Activated T-helper 2 cell treated with anti-CD3 and anti-CD28 coated beads, Interferon-gamma antibody, Interleukin-2, Interleukin-4, amounts not matched to agents 10 μg/mL and 5 μg/mL and 100 μg/mL, durations not matched to agents 14 hours and 24 hours and 36 hours (primary cell): ENCODE measurements around the gene MTMR1. TPM values are rescaled to one million over a fixed set of nuclear protein-coding genes. Genes with fewer than 3 reads are reported as not detected.
A peak's percentile ranks its signal among the peaks of the same experiment; 100 is the strongest.

Source experiments
- DNase-seq: peaks from one replicate; pipeline ENCODE4 v3.0.0; 2021; ENCODE audit warnings: low spot score
- H3K27ac Mint-ChIP-seq: one replicate; pipeline ENCODE4 v1.8.0; 2021; ENCODE audit warnings: mixed read lengths
- H3K27me3 Mint-ChIP-seq: one replicate; pipeline ENCODE4 v1.8.0; 2021; ENCODE audit warnings: low read depth, mixed read lengths
- H3K36me3 Mint-ChIP-seq: one replicate; pipeline ENCODE4 v1.8.0; 2021; ENCODE audit warnings: low read depth, mixed read lengths
- H3K4me1 Mint-ChIP-seq: one replicate; pipeline ENCODE4 v1.8.0; 2021; ENCODE audit warnings: low read depth, mixed read lengths
- H3K4me3 Mint-ChIP-seq: one replicate; pipeline ENCODE4 v1.8.0; 2021; ENCODE audit warnings: low read depth, mild to moderate bottlenecking, moderate library complexity, mixed read lengths
- H3K9me3 Mint-ChIP-seq: one replicate; pipeline ENCODE4 v1.8.0; 2021; ENCODE audit warnings: mixed read lengths
- intact Hi-C: fragments of 100-400 bp; cut with micrococcal nuclease; formaldehyde crosslinking; loops from one replicate; pipeline ENCODE4 v1.15.1; 2023
- total RNA-seq: library from RNA; stranded (reverse); gene quantifications from 2 replicates; pipeline ENCODE4 v1.2.3, GENCODE V29; 2022

MTMR1 gene
- total RNA-seq, 1 donor from 2014 or later = 32.5 TPM

GRCh38 chrX:150777328-150777992 lies 84.3 kb downstream of the MTMR1 start:
- intact Hi-C loops = no loop called here
- Mint-ChIP-seq H3K27ac (no peak overlapping the region), H3K27me3 (no peaks in the 10 kb centered on the region)

DNA sequence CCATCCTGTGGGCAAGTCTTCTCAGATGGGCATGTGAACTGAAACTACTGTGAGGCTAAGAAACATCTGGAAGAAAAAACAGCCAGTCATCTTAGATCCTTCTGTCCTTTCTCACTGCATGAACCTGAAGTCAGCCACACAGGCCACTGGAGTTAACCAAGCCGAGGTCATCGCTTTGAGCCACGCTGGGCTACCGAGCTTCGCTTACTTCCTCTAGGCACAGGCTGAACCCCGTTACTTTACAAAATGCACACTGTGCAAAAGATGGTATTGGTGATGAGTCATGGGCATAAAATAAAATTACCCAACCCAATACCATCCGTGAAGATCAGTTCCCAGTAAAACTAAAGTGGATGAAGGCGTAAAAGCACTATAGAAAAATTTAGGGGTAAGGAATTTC lies 86.2 kb downstream of the MTMR1 start:
- Mint-ChIP-seq H3K9me3 (no peaks in the 10 kb centered on the region), H3K27ac (no peak overlapping the region), H3K27me3 (no peaks in the 10 kb centered on the region), H3K36me3 (no peaks in the 10 kb centered on the region), H3K4me1 (peaks cover 2% of the 10 kb centered on the region), H3K4me3 (no peak overlapping the region)
- intact Hi-C loops = no loop called here
- no peak for DNase-seq

More at GRCh38 chrX:150777328-150777992, 84.3 kb downstream of the MTMR1 start:
- H3K4me3 Mint-ChIP-seq = no peak overlapping the region
- H3K4me1 Mint-ChIP-seq = peaks cover 2% of the 10 kb centered on the region
- H3K9me3 Mint-ChIP-seq = no peaks in the 10 kb centered on the region
- H3K36me3 Mint-ChIP-seq = no peaks in the 10 kb centered on the region
- DNase-seq = no peak

- no peak for DNase-seq
- intact Hi-C loops = loop anchor here (10.0 kb wide), 1 partner anchor 113 kb away; the partner anchor contains the start of gene CD99L2
- no peak overlapping the region for H3K4me3 Mint-ChIP-seq
Observed at GRCh38 chrX:150781677-150782076, 88.5 kb downstream of the MTMR1 start.

DNA sequence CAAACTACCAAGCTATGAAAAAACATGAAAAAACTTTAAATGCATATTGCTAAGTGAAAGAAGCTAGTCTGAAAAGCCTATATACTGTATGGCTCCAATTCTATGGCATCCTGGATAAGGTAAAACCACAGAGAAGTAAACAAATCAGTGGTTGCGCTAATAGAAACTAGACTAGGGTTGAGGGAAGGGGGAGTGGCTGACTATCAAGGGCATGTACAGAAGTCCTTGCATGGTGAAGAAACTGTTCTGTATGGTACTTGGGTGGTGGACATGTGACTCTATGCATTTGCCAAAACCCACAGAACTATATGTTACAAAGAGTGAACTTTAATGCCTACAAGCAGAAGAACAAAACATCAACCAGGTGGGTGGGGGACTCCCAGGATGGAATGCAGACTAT lies 96.8 kb downstream of the MTMR1 start:
- H3K4me1 Mint-ChIP-seq = peaks cover 7% of the 10 kb centered on the region
- no peak overlapping the region for H3K27ac Mint-ChIP-seq
- no peaks in the 10 kb centered on the region for H3K27me3 Mint-ChIP-seq
- H3K36me3 Mint-ChIP-seq = peaks cover 14% of the 10 kb centered on the region
- no peaks in the 10 kb centered on the region for H3K9me3 Mint-ChIP-seq
- DNase-seq = no peak
- intact Hi-C loops = no loop called here
- no peak overlapping the region for H3K4me3 Mint-ChIP-seq

More at GRCh38 chrX:150781677-150782076, 88.5 kb downstream of the MTMR1 start:
- Mint-ChIP-seq H3K4me1 (peaks cover 2% of the 10 kb centered on the region), H3K36me3 (no peaks in the 10 kb centered on the region), H3K27me3 (no peaks in the 10 kb centered on the region), H3K27ac (no peak overlapping the region), H3K9me3 (no peaks in the 10 kb centered on the region)

- H3K4me3 Mint-ChIP-seq = no peak overlapping the region
- DNase-seq = no peak
- H3K27ac Mint-ChIP-seq = no peak overlapping the region
- H3K27me3 Mint-ChIP-seq = no peaks in the 10 kb centered on the region
- no peaks in the 10 kb centered on the region for H3K9me3 Mint-ChIP-seq
- H3K4me1 Mint-ChIP-seq = peaks cover 7% of the 10 kb centered on the region
- peaks cover 14% of the 10 kb centered on the region for H3K36me3 Mint-ChIP-seq
- intact Hi-C loops = no loop called here
Observed at GRCh38 chrX:150792949-150793527, 99.8 kb downstream of the MTMR1 start.

DNA sequence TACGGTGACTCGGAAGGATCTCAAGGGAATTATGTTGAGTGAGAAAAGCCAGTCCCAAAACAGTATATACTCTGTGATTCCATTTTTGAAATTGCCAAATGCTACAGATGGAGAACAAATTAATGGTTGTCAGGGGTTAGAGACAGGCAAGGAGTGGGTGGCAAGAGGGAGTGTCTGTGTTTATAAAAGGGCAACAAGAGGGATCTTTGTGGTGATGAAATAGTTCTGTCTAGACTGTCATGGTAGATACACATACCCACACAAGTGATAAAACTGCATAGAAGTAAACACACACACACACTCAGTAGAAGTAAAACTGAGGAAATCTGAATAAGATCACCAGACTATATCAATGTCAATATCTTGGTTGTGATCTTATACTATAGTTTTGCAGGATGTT lies 112.5 kb downstream of the MTMR1 start:
- DNase-seq = no peak
- H3K9me3 Mint-ChIP-seq = peaks cover 4% of the 10 kb centered on the region
- H3K27me3 Mint-ChIP-seq = no peaks in the 10 kb centered on the region
- H3K4me3 Mint-ChIP-seq = no peak overlapping the region
- H3K27ac Mint-ChIP-seq = no peak overlapping the region
- H3K36me3 Mint-ChIP-seq = peaks cover 8% of the 10 kb centered on the region
- peaks cover 5% of the 10 kb centered on the region for H3K4me1 Mint-ChIP-seq
- intact Hi-C loops = no loop called here

DNA sequence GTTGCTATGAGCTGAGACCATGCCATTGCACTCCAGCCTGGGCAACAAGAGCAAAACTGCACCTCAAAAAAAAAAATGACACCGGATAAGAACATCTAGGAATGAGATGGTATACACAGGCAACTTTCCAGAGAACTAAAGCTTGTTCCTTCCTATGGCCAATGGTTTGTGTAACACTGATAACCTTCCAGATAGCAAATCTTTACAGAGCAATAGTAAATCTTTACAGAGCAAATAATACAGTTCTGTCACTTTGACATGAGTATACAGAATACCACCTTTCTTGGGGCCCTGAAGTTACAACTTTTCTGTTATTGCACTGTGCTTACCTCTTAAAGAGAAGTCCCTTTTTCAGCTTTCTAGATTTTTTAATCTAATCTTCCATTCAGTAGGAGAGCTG lies 113.6 kb downstream of the MTMR1 start:
- intact Hi-C loops = no loop called here
- H3K4me3 Mint-ChIP-seq = no peak overlapping the region
- H3K36me3 Mint-ChIP-seq = peaks cover 8% of the 10 kb centered on the region

GRCh38 chrX:150813922-150814321 lies 120.7 kb downstream of the MTMR1 start:
- Mint-ChIP-seq H3K9me3 (peaks cover 6% of the 10 kb centered on the region), H3K27me3 (no peaks in the 10 kb centered on the region), H3K27ac (peak overlapping the region; percentile 17), H3K4me3 (no peak overlapping the region), H3K36me3 (peaks cover 11% of the 10 kb centered on the region), H3K4me1 (peaks cover 11% of the 10 kb centered on the region)
- intact Hi-C loops = loop anchor here (10.0 kb wide), 1 partner anchor 61 kb away; no protein-coding TSS in a partner anchor
- no peak for DNase-seq

More for the DNA sequence above, 113.6 kb downstream of the MTMR1 start:
- H3K9me3 Mint-ChIP-seq = peaks cover 4% of the 10 kb centered on the region
- H3K27me3 Mint-ChIP-seq = no peaks in the 10 kb centered on the region
- no peak for DNase-seq
- no peak overlapping the region for H3K27ac Mint-ChIP-seq
- peaks cover 5% of the 10 kb centered on the region for H3K4me1 Mint-ChIP-seq

Other genes starting within 250 kb of the MTMR1 start
- gene MTM1, start 124.8 kb upstream of the MTMR1 start, total RNA-seq = 25.2 and 26.5 TPM in 2 replicates
- gene CD99L2, start 205.3 kb downstream of the MTMR1 start, total RNA-seq = 9.8 and 12.0 TPM in 2 replicates